ENCODE results near the gene CTXN2. TPM values are rescaled to one million over a fixed set of nuclear protein-coding genes. Genes with fewer than 3 reads are reported as not detected.

The CTXN2 gene
- not detected for total RNA-seq

GRCh38 chr15:48191574-48192225 is at the start of gene CTXN2:
CTXN2 (plus strand) TSS chr15:48191665; CDS start chr15:48201301, 9,636 bp downstream.
- ATAC-seq: no peak

- no peak for ATAC-seq
Measured at GRCh38 chr15:48143856-48144255, 47.6 kb upstream of the CTXN2 start.

GRCh38 chr15:48144889-48145288 is 46.6 kb upstream of the CTXN2 start:
- ATAC-seq: no peak

GRCh38 chr15:48145923-48146322 is 45.5 kb upstream of the CTXN2 start:
- ATAC-seq: no peak

GRCh38 chr15:48147358-48147757 is 44.1 kb upstream of the CTXN2 start:
- no peak for ATAC-seq

- ATAC-seq: no peak
Measured at GRCh38 chr15:48149858-48150257, 41.6 kb upstream of the CTXN2 start.

GRCh38 chr15:48153526-48153925 is 37.9 kb upstream of the CTXN2 start:
- no peak for ATAC-seq

GRCh38 chr15:48168616-48169015 is 22.8 kb upstream of the CTXN2 start:
- no peak for ATAC-seq

GRCh38 chr15:48170981-48171380 is 20.5 kb upstream of the CTXN2 start:
- no peak for ATAC-seq

- no peak for ATAC-seq
Measured at GRCh38 chr15:48175126-48175525, 16.3 kb upstream of the CTXN2 start.

GRCh38 chr15:48176112-48176511 is 15.4 kb upstream of the CTXN2 start:
- ATAC-seq: no peak

- ATAC-seq: no peak
Measured at GRCh38 chr15:48176957-48177356, 14.5 kb upstream of the CTXN2 start.

- peak; percentile 20 for ATAC-seq
Measured at GRCh38 chr15:48177383-48177765, 14.1 kb upstream of the CTXN2 start.

- ATAC-seq: peak; percentile 39
Measured at GRCh38 chr15:48177766-48178647, 13.5 kb upstream of the CTXN2 start, which contains the start of gene MYEF2. MYEF2 (minus strand) TSS chr15:48178295; CDS start chr15:48178237, 58 bp downstream.

- ATAC-seq: no peak
Measured at GRCh38 chr15:48178648-48178931, 12.9 kb upstream of the CTXN2 start.

- no peak for ATAC-seq
Measured at GRCh38 chr15:48182749-48183148, 8.7 kb upstream of the CTXN2 start.

GRCh38 chr15:48185529-48185928 is 5.9 kb upstream of the CTXN2 start:
- no peak for ATAC-seq

GRCh38 chr15:48186271-48186670 is 5.2 kb upstream of the CTXN2 start:
- ATAC-seq: no peak

GRCh38 chr15:48190932-48191573 is 412 bp upstream of the CTXN2 start:
- no peak for ATAC-seq

GRCh38 chr15:48202068-48202467 is 10.6 kb downstream of the CTXN2 start:
- no peak for ATAC-seq

- ATAC-seq: no peak
Measured at GRCh38 chr15:48205981-48206380, 14.5 kb downstream of the CTXN2 start, which contains the start of gene SLC12A1. SLC12A1 (plus strand) TSS chr15:48206302; CDS start chr15:48207720, 1,418 bp downstream.

- no peak for ATAC-seq
Measured at GRCh38 chr15:48221261-48221660, 29.8 kb downstream of the CTXN2 start.

- ATAC-seq: no peak
Measured at GRCh38 chr15:48221885-48222284, 30.4 kb downstream of the CTXN2 start.

- ATAC-seq: no peak
Measured at GRCh38 chr15:48222627-48223026, 31.2 kb downstream of the CTXN2 start.
